Kidney epithelial cell (primary cell): ENCODE data around the gene RNU1-3. TPM values are rescaled to one million over a fixed set of nuclear protein-coding genes. Genes with fewer than 3 reads are reported as not detected.
"Not testable (repeated sequence)": the region's sequence is repeated elsewhere in the genome, so short reads cannot be mapped to it uniquely, and the experiment has no call there.

ENCODE experiments used
- DNase-seq: peaks from one replicate; pipeline ENCODE4 v3.0.0-alpha.2; 2010; ENCODE audit warnings: low read depth
- H3K27me3 ChIP-seq: 2 replicates; pipeline ENCODE4 v1.6.0; 2011; ENCODE audit warnings: low read length; ENCODE audit not compliant: control insufficient read depth, insufficient read depth
- H3K36me3 ChIP-seq: 2 replicates; pipeline ENCODE4 v1.5.1; 2011; ENCODE audit warnings: low read length; ENCODE audit not compliant: control insufficient read depth, insufficient read depth
- H3K4me3 ChIP-seq: 2 replicates; pipeline ENCODE4 v1.5.1; 2011; ENCODE audit warnings: low read depth, mild to moderate bottlenecking, control low read depth, low read length
- total RNA-seq: library from RNA; depleted of rRNA; stranded (reverse); fragments of >200 nt; gene quantifications from 2 replicates; pipeline ENCODE4 v1.2.3, GENCODE V29; 2015
- TF ChIP-seq, protein P1 (sequence below): IDR thresholded peaks from 2 replicates; pipeline ENCODE4 v1.5.1; 2011; ENCODE audit warnings: mild to moderate bottlenecking, moderate library complexity, low read length, control low read depth, inconsistent platforms; ENCODE audit not compliant: insufficient read depth, poor library complexity, severe bottlenecking

Gene RNU1-3
- total RNA-seq, 1 donor from 2014 or later, result under 0.01 TPM

GRCh38 chr1:16644482-16645270 is 22.1 kb downstream of the RNU1-3 start:
- H3K27me3 ChIP-seq, H3K36me3 ChIP-seq: not testable (repeated sequence)
- peak overlapping the region; percentile 67 for H3K4me3 ChIP-seq
- TF ChIP-seq, protein P1, sequence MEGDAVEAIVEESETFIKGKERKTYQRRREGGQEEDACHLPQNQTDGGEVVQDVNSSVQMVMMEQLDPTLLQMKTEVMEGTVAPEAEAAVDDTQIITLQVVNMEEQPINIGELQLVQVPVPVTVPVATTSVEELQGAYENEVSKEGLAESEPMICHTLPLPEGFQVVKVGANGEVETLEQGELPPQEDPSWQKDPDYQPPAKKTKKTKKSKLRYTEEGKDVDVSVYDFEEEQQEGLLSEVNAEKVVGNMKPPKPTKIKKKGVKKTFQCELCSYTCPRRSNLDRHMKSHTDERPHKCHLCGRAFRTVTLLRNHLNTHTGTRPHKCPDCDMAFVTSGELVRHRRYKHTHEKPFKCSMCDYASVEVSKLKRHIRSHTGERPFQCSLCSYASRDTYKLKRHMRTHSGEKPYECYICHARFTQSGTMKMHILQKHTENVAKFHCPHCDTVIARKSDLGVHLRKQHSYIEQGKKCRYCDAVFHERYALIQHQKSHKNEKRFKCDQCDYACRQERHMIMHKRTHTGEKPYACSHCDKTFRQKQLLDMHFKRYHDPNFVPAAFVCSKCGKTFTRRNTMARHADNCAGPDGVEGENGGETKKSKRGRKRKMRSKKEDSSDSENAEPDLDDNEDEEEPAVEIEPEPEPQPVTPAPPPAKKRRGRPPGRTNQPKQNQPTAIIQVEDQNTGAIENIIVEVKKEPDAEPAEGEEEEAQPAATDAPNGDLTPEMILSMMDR, result peak; percentile 55
- DNase-seq, result peak; percentile 79

GRCh38 chr1:16644193-16644481 is 22.6 kb downstream of the RNU1-3 start:
- no peaks in the 10 kb centered on the region for H3K36me3 ChIP-seq
- TF ChIP-seq, protein P1, result no peak
- peaks cover 5% of the 10 kb centered on the region for H3K27me3 ChIP-seq
- H3K4me3 ChIP-seq, result peak overlapping the region; percentile 67
- no peak for DNase-seq

- H3K4me3 ChIP-seq, result peak overlapping the region; percentile 67
- not testable (repeated sequence) for H3K36me3 ChIP-seq, H3K27me3 ChIP-seq, DNase-seq
These were observed 23.1 kb downstream of the RNU1-3 start for GRCh38 chr1:16643476-16644192.

DNA sequence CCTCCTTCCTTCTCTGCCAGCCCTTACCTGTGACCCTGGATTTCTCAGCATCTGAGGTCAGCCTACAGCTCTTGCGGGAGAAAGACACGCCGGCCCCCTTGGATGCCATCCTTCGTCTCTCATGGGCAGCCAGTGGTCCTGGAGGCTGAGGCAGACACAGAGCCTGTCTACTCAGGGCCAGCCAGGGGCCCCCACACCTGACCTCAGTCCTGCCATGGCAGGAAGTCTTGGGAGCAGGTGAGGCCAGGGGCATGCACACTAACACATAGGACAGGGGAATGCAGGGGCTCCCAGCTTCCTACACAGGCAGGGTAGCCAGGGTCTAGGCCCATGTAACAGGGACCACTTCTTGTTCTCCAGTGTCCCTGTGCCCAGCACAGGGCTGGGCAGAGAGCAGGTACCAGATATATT is 23.7 kb downstream of the RNU1-3 start:
- H3K27me3 ChIP-seq, H3K4me3 ChIP-seq, DNase-seq, H3K36me3 ChIP-seq: not testable (repeated sequence)

DNA sequence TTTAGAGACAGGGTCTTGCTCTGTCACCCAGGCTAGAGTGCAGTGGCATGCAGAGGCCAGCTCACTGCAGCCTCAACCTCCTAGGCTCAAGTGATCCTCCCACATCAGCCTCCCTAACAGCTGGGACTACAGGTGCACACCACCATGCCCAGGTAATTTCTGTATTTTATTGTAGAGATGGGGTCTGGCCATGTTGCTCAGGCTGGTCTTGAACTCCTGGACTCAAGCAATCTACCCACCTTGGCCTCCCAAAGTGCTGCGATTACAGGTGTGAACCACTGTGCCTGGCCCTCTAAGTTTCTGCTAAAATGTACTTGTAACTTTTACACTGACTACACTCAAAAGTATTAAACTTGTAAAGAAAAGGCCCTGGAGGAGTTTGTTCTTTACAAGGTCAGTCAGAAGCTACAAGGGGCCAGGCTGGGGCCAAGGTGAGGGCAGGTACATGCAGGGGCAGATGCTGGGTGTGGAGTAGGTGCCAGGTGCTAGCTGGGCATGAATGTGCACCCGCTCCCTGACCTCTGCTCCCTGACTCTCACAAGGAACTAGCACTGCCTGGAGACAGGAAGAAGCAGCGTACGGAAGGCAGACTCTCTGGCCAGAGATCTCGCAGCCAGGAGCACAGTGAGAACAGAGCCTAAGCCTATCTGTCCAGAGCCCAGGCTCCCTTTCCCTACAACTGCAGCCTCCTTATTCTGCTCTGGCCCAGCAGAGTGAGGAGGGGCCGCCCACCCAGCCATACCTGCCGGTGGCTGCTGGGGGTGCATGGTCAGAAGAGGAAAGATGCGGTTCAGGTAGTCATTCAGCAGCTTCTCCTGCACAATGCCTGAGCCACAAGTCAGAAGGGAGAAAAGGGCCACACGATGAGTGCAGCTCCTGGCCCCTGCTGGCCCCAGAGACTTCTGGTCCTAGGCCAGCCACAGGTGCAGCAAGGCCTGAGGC is 24.5 kb downstream of the RNU1-3 start:
- not testable (repeated sequence) for H3K27me3 ChIP-seq, DNase-seq, H3K36me3 ChIP-seq, H3K4me3 ChIP-seq

DNA sequence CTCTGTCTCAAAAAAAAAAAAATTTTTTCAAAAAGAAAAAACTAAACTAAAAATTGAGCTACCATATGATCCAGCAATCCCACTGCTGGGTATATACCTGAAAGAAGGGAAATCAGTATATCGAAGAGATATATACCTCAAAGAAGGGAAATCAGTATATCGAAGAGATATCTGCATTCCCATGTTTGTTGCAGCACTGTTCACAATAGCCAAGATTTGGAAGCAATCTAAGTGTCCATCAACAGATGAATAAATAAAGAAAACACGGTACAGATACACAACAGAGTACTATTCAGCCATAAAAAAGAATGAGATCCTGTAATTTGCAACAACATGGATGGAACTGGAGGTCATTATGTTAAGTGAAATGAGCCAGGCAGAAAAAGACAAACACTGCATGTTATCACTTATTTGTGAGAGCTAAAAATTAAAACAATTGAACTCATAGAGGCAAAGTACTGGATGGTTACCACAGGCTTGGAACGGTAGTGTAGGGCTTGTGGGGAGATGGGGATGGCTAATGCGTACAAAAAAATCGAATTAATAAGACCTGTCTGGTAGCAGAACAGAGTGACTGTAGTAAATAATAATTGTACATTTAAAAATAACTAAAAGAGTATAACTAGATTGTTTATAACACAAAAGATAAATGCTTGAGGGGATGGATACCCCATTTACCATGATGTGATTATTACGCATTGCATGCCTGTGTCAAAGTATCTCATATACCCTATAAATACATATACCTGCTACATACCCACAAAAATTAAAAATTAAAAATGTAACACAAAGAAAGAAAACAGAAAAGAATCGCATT is 25.4 kb downstream of the RNU1-3 start:
- not testable (repeated sequence) for H3K36me3 ChIP-seq, H3K4me3 ChIP-seq, DNase-seq, H3K27me3 ChIP-seq

GRCh38 chr1:16639091-16640031 is 27.4 kb downstream of the RNU1-3 start:
- DNase-seq, H3K36me3 ChIP-seq, H3K27me3 ChIP-seq, H3K4me3 ChIP-seq: not testable (repeated sequence)

DNA sequence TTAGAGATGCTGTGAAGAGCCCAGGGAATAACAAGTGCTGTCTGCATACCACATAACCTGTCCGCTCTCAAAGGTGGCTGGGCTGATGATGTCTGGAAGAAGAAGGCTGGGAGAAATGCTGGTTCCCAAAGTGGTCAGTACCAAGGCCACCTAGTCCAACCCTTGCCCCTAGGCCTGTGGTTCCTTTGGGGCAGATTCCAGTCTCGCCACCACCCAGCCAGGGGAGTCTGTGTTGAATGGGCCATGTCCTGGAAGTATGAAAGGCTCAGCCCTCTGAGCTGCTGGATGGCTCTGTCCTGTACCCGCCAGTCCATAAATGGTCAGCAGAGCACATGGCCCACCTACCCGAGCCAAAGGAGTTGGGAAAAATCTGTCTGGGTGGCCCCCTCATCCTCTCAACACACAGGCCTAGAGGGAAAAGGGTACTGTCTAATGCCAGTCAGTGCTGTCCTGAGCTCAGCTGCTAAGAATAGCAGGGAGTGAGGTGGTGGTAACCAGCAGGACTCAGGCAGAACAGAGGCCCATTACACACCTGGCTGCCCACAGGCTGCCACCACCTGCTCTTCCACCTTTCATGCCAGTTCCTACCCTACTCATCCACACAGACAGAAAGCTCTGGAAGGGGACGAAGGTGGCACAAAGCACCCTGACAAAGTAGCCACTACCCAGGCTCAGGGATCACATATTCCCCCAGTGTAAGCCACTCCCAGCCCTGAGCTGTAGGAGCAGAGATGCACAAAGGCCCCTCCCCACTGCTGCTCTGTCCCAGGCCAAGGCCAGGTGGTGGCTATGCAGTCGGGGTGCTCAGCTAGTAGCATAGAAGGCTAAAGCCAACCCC is 28.6 kb downstream of the RNU1-3 start:
- H3K36me3 ChIP-seq, H3K4me3 ChIP-seq, DNase-seq, H3K27me3 ChIP-seq: not testable (repeated sequence)

DNA sequence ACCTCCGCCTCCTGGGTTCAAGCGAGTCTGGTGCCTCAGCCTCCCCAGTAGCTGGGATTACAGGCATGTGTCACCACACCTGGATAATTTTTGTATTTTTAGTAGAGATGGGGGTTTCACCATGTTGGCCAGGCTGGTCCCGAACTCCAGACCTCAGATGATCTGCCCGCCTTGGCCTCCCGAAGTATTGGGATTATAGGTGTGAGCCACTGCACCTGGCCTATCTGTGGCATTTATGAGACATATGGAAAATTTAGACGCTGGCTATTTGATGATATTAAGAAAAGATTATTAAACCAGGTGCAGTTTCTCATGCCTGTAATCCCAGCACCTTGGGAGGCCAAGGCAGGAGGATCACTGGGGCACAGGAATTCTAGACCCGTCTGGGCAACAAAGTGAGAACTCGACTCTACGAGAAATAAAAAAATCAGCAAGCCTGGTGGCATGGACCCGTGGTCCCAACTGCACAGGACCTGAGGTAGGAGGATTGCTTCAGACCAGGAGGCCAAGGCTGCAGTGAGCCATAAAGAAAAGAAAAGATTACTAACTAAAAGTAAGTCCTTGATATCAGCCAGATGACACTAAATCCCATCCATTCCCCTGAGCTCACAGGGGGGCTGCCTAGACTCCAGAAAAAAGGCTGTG is 30.1 kb downstream of the RNU1-3 start:
- not testable (repeated sequence) for H3K4me3 ChIP-seq, DNase-seq, H3K27me3 ChIP-seq
- H3K36me3 ChIP-seq, result peaks cover 10% of the 10 kb centered on the region

GRCh38 chr1:16635959-16636358 is 30.8 kb downstream of the RNU1-3 start:
- H3K36me3 ChIP-seq, result peaks cover 10% of the 10 kb centered on the region
- not testable (repeated sequence) for H3K27me3 ChIP-seq, H3K4me3 ChIP-seq, DNase-seq
